Glutamatergic neuron (in vitro differentiated cells): ENCODE data around the gene ABCG4. TPM values are rescaled to one million over a fixed set of nuclear protein-coding genes. Genes with fewer than 3 reads are reported as not detected.

Experiments used
- DNase-seq: peaks from one replicate; pipeline ENCODE4 v3.0.0; 2022
- H3K27ac Mint-ChIP-seq: one replicate; pipeline ENCODE4 v1.8.0; 2020; ENCODE audit warnings: mild to moderate bottlenecking, mixed read lengths, inconsistent platforms; ENCODE audit not compliant: unreplicated experiment
- H3K27me3 Mint-ChIP-seq: one replicate; pipeline ENCODE4 v1.8.0; 2020; ENCODE audit warnings: mild to moderate bottlenecking, moderate library complexity, mixed read lengths, inconsistent platforms; ENCODE audit not compliant: unreplicated experiment
- H3K36me3 Mint-ChIP-seq: one replicate; pipeline ENCODE4 v1.8.0; 2020; ENCODE audit warnings: mild to moderate bottlenecking, mixed read lengths, inconsistent platforms; ENCODE audit not compliant: unreplicated experiment
- H3K4me1 Mint-ChIP-seq: one replicate; pipeline ENCODE4 v1.8.0; 2020; ENCODE audit warnings: mild to moderate bottlenecking, low read depth, mixed read lengths, inconsistent platforms; ENCODE audit not compliant: unreplicated experiment
- H3K4me3 Mint-ChIP-seq: one replicate; pipeline ENCODE4 v1.8.0; 2020; ENCODE audit warnings: mild to moderate bottlenecking, mixed read lengths, inconsistent platforms; ENCODE audit not compliant: unreplicated experiment
- H3K9me3 Mint-ChIP-seq: one replicate; pipeline ENCODE4 v1.8.0; 2020; ENCODE audit warnings: mild to moderate bottlenecking, moderate library complexity, mixed read lengths, inconsistent platforms; ENCODE audit not compliant: unreplicated experiment
- total RNA-seq: library from RNA; stranded (reverse); fragmentation: NEBNext Ultra II Directional; extraction: Animal tissue kit (Norgen Biotek cat#: 25700); gene quantifications from one replicate; pipeline ENCODE4 v1.2.1, GENCODE V29; 2021; ENCODE audit not compliant: unreplicated experiment
- TF ChIP-seq, protein P1 (sequence below): fragments of 200-600 bp; sonication (generic); IDR thresholded peaks from one replicate; pipeline ENCODE4 v1.5.0; 2021; ENCODE audit not compliant: partially characterized antibody, unreplicated experiment

ABCG4 gene
- total RNA-seq, 1 donor from 2014 or later = 2.4 TPM

DNA sequence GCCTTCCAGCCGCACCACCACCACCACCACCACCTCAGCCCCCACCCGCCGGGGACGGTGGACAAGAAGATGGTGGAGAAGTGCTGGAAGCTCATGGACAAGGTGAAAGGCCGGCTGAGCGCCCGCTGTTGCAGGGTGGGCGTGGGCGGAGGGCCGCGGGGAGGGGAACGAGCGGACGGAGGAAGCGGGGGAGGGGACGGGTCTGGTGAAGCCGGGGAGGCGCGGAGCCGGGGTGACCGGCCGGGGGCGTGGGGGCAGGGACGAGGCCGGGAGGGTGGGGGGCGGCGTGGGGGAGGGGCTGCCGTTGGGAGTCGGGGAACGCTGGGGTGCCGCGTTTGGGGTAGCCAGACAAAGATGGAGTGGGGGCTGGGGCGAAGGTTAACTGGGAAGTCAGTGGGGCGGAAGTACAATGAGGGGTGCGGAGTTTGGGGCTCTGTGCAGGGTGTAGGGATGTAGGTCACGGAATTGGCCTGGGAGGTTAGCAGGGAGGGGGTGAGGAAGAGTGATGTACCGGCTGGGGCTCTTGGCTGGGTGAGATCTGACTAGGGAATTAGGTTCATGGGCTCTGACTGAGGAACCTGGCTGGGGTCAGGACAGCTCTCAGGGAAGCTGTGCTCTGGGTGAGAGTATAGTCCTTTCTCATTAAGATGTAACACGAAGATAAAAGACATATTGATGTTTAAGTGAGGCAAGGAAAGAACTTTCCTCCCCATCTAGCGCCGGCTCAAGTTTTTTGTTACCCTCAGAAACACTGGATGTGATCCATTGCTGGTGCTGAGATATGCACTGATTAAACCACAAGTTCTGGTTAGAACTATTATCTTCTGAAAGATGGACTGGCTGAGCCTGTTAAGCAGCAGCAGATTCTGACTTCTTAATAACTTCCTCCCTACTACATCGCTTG, 57.9 kb downstream of the ABCG4 start:
- H3K27ac Mint-ChIP-seq = peak overlapping the region; percentile 96
- peak overlapping the region; percentile 100 for H3K4me3 Mint-ChIP-seq
- no peaks in the 10 kb centered on the region for H3K36me3 Mint-ChIP-seq
- peak; percentile 77 for DNase-seq
- TF ChIP-seq, protein P1, sequence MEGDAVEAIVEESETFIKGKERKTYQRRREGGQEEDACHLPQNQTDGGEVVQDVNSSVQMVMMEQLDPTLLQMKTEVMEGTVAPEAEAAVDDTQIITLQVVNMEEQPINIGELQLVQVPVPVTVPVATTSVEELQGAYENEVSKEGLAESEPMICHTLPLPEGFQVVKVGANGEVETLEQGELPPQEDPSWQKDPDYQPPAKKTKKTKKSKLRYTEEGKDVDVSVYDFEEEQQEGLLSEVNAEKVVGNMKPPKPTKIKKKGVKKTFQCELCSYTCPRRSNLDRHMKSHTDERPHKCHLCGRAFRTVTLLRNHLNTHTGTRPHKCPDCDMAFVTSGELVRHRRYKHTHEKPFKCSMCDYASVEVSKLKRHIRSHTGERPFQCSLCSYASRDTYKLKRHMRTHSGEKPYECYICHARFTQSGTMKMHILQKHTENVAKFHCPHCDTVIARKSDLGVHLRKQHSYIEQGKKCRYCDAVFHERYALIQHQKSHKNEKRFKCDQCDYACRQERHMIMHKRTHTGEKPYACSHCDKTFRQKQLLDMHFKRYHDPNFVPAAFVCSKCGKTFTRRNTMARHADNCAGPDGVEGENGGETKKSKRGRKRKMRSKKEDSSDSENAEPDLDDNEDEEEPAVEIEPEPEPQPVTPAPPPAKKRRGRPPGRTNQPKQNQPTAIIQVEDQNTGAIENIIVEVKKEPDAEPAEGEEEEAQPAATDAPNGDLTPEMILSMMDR = no peak
- H3K9me3 Mint-ChIP-seq = peaks cover 4% of the 10 kb centered on the region
- peaks cover 4% of the 10 kb centered on the region for H3K4me1 Mint-ChIP-seq
- H3K27me3 Mint-ChIP-seq = peaks cover 5% of the 10 kb centered on the region

DNA sequence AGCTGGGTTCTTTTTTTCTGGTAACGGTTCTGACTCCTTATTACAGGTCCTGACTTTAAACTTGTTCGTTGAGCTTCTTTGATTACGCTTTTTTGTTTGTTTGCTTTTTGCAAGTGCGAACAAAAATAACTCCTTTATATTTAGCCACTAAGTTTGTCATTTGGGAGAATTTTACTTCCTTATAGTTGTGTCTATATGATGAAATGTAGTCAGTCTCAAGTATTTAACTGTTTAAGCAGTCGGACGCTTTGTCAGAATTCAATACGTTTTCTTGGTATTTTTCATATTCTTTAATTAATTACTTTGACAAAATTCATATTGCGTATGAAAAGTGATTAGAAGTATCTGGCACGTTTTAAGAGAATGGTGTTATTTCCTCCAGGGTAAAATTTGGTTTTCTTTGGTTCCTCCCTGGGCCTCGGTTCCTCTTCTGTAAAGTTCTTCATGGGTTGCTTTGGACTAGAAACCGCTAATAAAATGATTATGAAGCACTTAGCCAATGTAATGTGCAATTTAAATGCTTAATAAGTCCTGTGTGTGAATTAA, 58.6 kb downstream of the ABCG4 start:
- no peaks in the 10 kb centered on the region for H3K36me3 Mint-ChIP-seq
- DNase-seq = no peak
- TF ChIP-seq, protein P1 = no peak
- H3K27me3 Mint-ChIP-seq = peaks cover 5% of the 10 kb centered on the region
- H3K4me3 Mint-ChIP-seq = peak overlapping the region; percentile 100
- peak overlapping the region; percentile 96 for H3K27ac Mint-ChIP-seq
- H3K4me1 Mint-ChIP-seq = peaks cover 4% of the 10 kb centered on the region
- H3K9me3 Mint-ChIP-seq = peaks cover 4% of the 10 kb centered on the region

GRCh38 chr11:119209186-119209585, 60.3 kb downstream of the ABCG4 start:
- Mint-ChIP-seq H3K4me3 (no peak overlapping the region), H3K27ac (no peak overlapping the region), H3K27me3 (peaks cover 5% of the 10 kb centered on the region), H3K9me3 (peaks cover 4% of the 10 kb centered on the region), H3K36me3 (no peaks in the 10 kb centered on the region), H3K4me1 (peaks cover 4% of the 10 kb centered on the region)
- no peak for DNase-seq
- TF ChIP-seq, protein P1 = no peak

DNA sequence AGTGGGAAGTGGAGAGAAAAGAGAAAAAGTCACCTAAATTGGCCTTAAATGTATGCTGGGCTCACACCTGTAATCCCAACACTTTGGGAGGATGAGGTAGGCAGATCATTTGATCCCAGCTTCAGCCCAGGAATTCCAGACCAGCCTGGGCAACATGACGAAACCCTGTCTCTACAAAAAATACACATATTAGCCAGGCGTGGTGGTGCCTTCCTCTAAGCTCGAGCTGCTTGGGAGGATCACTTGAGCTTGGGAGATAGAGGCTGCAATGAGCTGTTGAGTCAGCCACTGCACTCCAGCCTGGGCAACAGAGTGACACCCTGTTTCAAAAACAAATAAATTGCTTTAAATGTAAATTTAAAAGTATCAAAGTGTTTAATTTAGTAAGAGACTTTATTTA, 61.2 kb downstream of the ABCG4 start:
- Mint-ChIP-seq H3K4me3 (no peak overlapping the region), H3K27ac (no peak overlapping the region), H3K27me3 (peaks cover 5% of the 10 kb centered on the region), H3K4me1 (peaks cover 4% of the 10 kb centered on the region), H3K9me3 (peaks cover 3% of the 10 kb centered on the region), H3K36me3 (no peaks in the 10 kb centered on the region)
- DNase-seq = no peak
- TF ChIP-seq, protein P1 = no peak

Other genes starting within 250 kb of the ABCG4 start
- gene BCL9L, start 223.1 kb upstream of the ABCG4 start, total RNA-seq = 13.0 TPM
- not detected for gene UPK2, start 192.8 kb upstream of the ABCG4 start, total RNA-seq
- gene FOXR1, start 177.3 kb upstream of the ABCG4 start, total RNA-seq = not detected
- gene CENATAC, start 150.9 kb upstream of the ABCG4 start, total RNA-seq = 72.3 TPM
- gene RPS25, start 130.7 kb upstream of the ABCG4 start, total RNA-seq = 673 TPM
- 85.1 TPM for gene TRAPPC4, start 130.3 kb upstream of the ABCG4 start, total RNA-seq
- 21.2 TPM for gene SLC37A4, start 118.2 kb upstream of the ABCG4 start, total RNA-seq
- 193 TPM for gene HYOU1, start 91.8 kb upstream of the ABCG4 start, total RNA-seq
- 32.7 TPM for gene VPS11, start 81.2 kb upstream of the ABCG4 start, total RNA-seq
- gene HMBS, start 64.2 kb upstream of the ABCG4 start, total RNA-seq = 30.4 TPM
- 36.1 TPM for gene DPAGT1, start 47.2 kb upstream of the ABCG4 start, total RNA-seq
- 32.8 TPM for gene C2CD2L, start 41.7 kb upstream of the ABCG4 start, total RNA-seq
- 58.1 TPM for gene HINFP, start 27.5 kb upstream of the ABCG4 start, total RNA-seq
- gene NLRX1, start 19.7 kb downstream of the ABCG4 start, total RNA-seq = 1.7 TPM
- gene NHERF4, start 36.4 kb downstream of the ABCG4 start, total RNA-seq = not detected
- 40.5 TPM for gene CBL, start 57.3 kb downstream of the ABCG4 start, total RNA-seq
- gene MCAM, start 168.1 kb downstream of the ABCG4 start, total RNA-seq = 11.4 TPM
- gene RNF26, start 185.5 kb downstream of the ABCG4 start, total RNA-seq = 20.6 TPM
- 0.32 TPM for gene C1QTNF5, start 191.8 kb downstream of the ABCG4 start, total RNA-seq
- not detected for gene MFRP, start 197.7 kb downstream of the ABCG4 start, total RNA-seq
- gene USP2, start 232.6 kb downstream of the ABCG4 start, total RNA-seq = 2.6 TPM